Gastrocnemius medialis (tissue), 4 donors: ENCODE measurements around the gene SAP30L.

Experiments
- CTCF ChIP-seq, 5 experiments: fragments of 450-650 bp in 3 of 5; fragments of 200-600 bp in 2 of 5; sonication (generic) in 2 of 5; IDR thresholded peaks in 4 of 5; conservative IDR thresholded peaks in 1 of 5; 1 replicate in 4 of 5; 2 replicates in 1 of 5; pipeline ENCODE4 v1.5.1; 2016 to 2019; ENCODE audit warnings: antibody characterized with exemption in 5 of 5, mild to moderate bottlenecking in 3 of 5, moderate library complexity in 3 of 5
- POLR2A ChIP-seq, 2 donors: fragments of 450-650 bp; IDR thresholded peaks; one replicate each; pipeline ENCODE4 v1.6.1; 2017; ENCODE audit warnings: antibody characterized with exemption in 2 of 2, mild to moderate bottlenecking in 2 of 2, moderate library complexity in 2 of 2

DNA sequence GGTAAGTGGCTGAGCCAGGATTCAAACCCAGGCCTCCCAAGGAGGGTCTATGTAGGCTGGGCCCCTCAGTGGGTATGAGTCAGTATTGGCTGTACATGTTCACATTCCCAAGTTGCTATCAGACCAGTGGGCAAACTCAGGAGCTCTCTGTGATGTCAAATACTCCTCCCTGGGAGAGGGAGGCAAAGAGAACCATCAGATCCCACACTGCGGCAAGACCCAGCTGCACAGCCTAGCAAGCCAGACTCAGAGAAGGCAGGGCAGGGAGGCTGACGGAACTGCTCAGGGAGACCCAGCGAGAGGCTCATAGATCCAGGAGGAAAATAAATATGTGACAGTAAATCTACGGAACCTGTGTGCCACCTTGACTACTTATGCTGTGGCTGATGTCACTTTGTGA, 42.6 kb upstream of the SAP30L start:
- TF ChIP-seq CTCF (IDR thresholded peaks at IDR 0.05 in 4 of 5, conservative IDR thresholded peaks at IDR 0.05 in 1 of 5): no peak
- TF ChIP-seq POLR2A (IDR thresholded peaks at IDR 0.05): no peak
